HL-60 (cell line): ENCODE measurements around the gene TLE2.
A peak's percentile ranks its signal among the peaks of the same experiment; 100 is the strongest.

Source experiments
- DNase-seq, 2 experiments: peaks; one replicate each; pipeline ENCODE4 v3.0.0-alpha.2; 2010 to 2020; ENCODE audit warnings: low read depth in 1 of 2, low spot score in 1 of 2
- H3K27ac ChIP-seq: fragments of 250-450 bp; sonication (Bioruptor Pico); replicated peaks from 2 replicates; pipeline ENCODE4 v1.5.1; 2020; ENCODE audit warnings: mild to moderate bottlenecking, moderate library complexity
- H3K27me3 ChIP-seq: fragments of 250-450 bp; sonication (Bioruptor Pico); 2 replicates; pipeline ENCODE4 v1.5.1; 2021; ENCODE audit warnings: mild to moderate bottlenecking, moderate library complexity; ENCODE audit not compliant: insufficient read depth, poor library complexity, severe bottlenecking
- H3K4me3 ChIP-seq: replicated peaks from 2 replicates; pipeline ENCODE4 v1.5.1; 2011; ENCODE audit warnings: mild to moderate bottlenecking, control low read depth, low read length; ENCODE audit not compliant: insufficient read depth
- GABPA ChIP-seq: IDR thresholded peaks from 2 replicates; pipeline ENCODE4 v1.6.1; 2012; ENCODE audit warnings: low read depth
- POLR2AphosphoS5 ChIP-seq: IDR thresholded peaks from 2 replicates; pipeline ENCODE4 v1.6.1; 2012; ENCODE audit warnings: low read depth
- SPI1 ChIP-seq: IDR thresholded peaks from 2 replicates; pipeline ENCODE4 v1.6.1; 2012; ENCODE audit warnings: low read depth, mild to moderate bottlenecking, borderline replicate concordance
- TF ChIP-seq, protein P1 (sequence below): IDR thresholded peaks from one replicate; pipeline ENCODE4 v1.5.1; 2011; ENCODE audit warnings: low read length, control low read depth, inconsistent platforms; ENCODE audit not compliant: insufficient read depth
- TF ChIP-seq, protein P2 (sequence below): IDR thresholded peaks from 2 replicates; pipeline ENCODE4 v1.6.1; 2012; ENCODE audit warnings: low read depth; ENCODE audit not compliant: insufficient replicate concordance

TLE2 gene

DNA sequence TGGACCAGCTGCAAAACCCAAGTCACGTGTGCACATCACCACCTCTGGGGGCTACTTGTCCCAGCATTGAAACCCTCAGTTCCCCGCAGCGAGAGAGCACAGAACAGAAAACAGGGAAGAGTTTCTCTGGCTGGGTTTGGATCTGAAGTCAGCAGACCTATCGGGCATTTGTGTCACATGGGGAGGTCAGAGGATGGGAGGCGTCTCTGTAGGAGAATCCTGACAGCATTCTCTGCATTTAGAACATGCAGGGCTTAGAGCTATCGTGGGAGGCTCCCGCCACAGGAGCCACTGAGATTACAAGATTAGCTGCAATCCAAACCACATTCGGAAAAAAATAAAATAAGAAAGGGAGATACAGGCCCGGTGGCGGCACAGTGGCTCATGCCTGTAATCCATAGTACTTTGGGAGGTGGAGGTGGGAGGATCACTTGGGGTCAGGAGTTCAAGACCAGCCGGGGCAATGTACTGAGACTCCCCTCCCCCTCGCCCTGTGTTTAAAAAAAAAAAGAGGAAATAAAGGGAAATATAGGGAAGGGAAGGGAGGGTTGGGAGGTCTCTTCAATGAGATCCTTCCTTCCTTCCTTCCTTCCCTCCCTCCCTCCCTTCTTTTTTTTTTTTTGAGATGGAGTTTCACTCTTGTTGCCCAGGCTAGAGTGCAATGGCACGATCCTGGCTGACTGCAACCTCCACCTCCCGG, 54.6 kb downstream of the TLE2 start:
- no peak overlapping the region for H3K27ac ChIP-seq
- DNase-seq, result peak in 1 of 2 experiments; percentile 46

DNA sequence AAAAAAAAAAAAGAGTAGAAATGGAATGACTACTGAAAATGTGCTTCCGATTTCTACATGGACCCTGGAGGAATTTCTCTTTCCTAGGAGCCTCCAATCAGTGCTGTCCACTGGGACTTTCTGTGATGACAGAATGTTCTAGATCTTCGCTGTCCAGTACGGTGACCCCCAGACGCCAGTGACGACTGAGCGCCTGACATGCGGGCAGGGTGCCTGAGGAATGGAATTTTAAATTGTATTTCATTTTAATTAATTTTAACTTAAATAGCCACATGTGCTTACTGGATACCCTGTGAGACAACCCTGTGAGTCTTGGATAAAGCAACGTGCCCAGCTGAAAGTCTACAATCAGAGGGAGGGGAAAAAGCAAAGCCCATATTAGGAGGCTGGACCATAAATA, 55.9 kb downstream of the TLE2 start:
- TF ChIP-seq POLR2AphosphoS5 (no peak), SPI1 (no peak), GABPA (no peak)
- TF ChIP-seq, protein P1, sequence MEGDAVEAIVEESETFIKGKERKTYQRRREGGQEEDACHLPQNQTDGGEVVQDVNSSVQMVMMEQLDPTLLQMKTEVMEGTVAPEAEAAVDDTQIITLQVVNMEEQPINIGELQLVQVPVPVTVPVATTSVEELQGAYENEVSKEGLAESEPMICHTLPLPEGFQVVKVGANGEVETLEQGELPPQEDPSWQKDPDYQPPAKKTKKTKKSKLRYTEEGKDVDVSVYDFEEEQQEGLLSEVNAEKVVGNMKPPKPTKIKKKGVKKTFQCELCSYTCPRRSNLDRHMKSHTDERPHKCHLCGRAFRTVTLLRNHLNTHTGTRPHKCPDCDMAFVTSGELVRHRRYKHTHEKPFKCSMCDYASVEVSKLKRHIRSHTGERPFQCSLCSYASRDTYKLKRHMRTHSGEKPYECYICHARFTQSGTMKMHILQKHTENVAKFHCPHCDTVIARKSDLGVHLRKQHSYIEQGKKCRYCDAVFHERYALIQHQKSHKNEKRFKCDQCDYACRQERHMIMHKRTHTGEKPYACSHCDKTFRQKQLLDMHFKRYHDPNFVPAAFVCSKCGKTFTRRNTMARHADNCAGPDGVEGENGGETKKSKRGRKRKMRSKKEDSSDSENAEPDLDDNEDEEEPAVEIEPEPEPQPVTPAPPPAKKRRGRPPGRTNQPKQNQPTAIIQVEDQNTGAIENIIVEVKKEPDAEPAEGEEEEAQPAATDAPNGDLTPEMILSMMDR, result no peak
- TF ChIP-seq, protein P2, sequence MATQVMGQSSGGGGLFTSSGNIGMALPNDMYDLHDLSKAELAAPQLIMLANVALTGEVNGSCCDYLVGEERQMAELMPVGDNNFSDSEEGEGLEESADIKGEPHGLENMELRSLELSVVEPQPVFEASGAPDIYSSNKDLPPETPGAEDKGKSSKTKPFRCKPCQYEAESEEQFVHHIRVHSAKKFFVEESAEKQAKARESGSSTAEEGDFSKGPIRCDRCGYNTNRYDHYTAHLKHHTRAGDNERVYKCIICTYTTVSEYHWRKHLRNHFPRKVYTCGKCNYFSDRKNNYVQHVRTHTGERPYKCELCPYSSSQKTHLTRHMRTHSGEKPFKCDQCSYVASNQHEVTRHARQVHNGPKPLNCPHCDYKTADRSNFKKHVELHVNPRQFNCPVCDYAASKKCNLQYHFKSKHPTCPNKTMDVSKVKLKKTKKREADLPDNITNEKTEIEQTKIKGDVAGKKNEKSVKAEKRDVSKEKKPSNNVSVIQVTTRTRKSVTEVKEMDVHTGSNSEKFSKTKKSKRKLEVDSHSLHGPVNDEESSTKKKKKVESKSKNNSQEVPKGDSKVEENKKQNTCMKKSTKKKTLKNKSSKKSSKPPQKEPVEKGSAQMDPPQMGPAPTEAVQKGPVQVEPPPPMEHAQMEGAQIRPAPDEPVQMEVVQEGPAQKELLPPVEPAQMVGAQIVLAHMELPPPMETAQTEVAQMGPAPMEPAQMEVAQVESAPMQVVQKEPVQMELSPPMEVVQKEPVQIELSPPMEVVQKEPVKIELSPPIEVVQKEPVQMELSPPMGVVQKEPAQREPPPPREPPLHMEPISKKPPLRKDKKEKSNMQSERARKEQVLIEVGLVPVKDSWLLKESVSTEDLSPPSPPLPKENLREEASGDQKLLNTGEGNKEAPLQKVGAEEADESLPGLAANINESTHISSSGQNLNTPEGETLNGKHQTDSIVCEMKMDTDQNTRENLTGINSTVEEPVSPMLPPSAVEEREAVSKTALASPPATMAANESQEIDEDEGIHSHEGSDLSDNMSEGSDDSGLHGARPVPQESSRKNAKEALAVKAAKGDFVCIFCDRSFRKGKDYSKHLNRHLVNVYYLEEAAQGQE, result no peak
- Histone ChIP-seq H3K4me3 (no peak overlapping the region), H3K27me3 (peaks cover 18% of the 10 kb centered on the region), H3K27ac (no peak overlapping the region)
- no peak for DNase-seq

More for the DNA sequence above, 54.6 kb downstream of the TLE2 start:
- Histone ChIP-seq H3K4me3 (no peak overlapping the region), H3K27me3 (peaks cover 18% of the 10 kb centered on the region)
- TF ChIP-seq POLR2AphosphoS5 (peak; percentile 69; the same call in 1 of the 2 replicates), GABPA (no peak)
- TF ChIP-seq, protein P2, result no peak
- TF ChIP-seq, protein P1, result no peak

DNA sequence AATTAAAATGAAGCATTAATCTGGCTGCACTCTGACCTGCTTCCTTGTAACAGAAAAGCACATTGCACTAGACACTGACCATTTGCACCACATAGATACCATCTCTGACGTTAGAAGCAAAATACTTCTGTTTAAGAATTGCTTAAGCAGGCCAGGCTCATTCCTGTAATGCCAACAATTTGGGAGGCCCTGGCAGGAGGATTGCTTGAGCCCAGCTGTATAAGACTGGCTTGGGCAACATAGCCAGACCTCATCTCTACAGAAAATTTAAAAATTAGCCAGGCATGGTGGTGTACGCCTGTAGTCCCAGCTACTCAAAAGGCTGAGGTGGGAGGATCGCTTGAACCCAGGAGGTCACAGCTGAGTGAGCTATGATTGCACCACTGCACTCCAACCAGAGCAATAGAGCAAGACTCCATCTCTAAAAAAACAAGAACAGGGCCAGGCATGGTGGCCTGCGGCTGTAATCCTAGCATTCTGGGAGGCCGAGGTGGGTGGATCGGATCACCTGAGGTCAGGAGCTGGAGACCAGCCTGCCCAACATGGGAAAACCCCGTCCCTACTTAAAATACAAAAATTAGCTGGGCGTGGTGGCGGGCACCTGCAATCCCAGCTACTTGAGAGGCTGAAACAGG, 58.8 kb downstream of the TLE2 start:
- DNase-seq, result no peak
- TF ChIP-seq, protein P2, result no peak
- TF ChIP-seq, protein P1, result no peak
- TF ChIP-seq SPI1, result no peak
- no peak for TF ChIP-seq POLR2AphosphoS5
- TF ChIP-seq GABPA, result no peak
- Histone ChIP-seq H3K27ac (no peak overlapping the region), H3K27me3 (peaks cover 4% of the 10 kb centered on the region), H3K4me3 (no peak overlapping the region)
